HS-27A (cell line): ENCODE data around the gene PPP2R3B.
"Not testable (repeated sequence)": the region's sequence is repeated elsewhere in the genome, so short reads cannot be mapped to it uniquely, and the experiment has no call there.

ENCODE experiments used
- DNase-seq: peaks from one replicate; pipeline ENCODE4 v3.0.0-alpha.2; 2012; ENCODE audit warnings: low read depth, missing footprints

PPP2R3B gene

GRCh38 chrX:386768-387575, at the start of gene PPP2R3B:
Gene PPP2R3B (minus strand): TSS chrX:386907. CDS start chrX:386691, 216 bp downstream.
- peak; percentile 86 for DNase-seq

GRCh38 chrX:435536-436122, 48.9 kb upstream of the PPP2R3B start:
- no peak for DNase-seq

- no peak for DNase-seq
Observed at GRCh38 chrX:434946-435345, 48.2 kb upstream of the PPP2R3B start.

- DNase-seq = no peak
Observed at GRCh38 chrX:433771-434170, 47.1 kb upstream of the PPP2R3B start.

- not testable (repeated sequence) for DNase-seq
Observed at GRCh38 chrX:432666-433065, 46.0 kb upstream of the PPP2R3B start.

- DNase-seq = no peak
Observed at GRCh38 chrX:431492-432111, 44.9 kb upstream of the PPP2R3B start.

GRCh38 chrX:431056-431455, 44.3 kb upstream of the PPP2R3B start:
- no peak for DNase-seq

- DNase-seq = no peak
Observed at GRCh38 chrX:429266-429825, 42.6 kb upstream of the PPP2R3B start.

- DNase-seq = no peak
Observed at GRCh38 chrX:427812-428725, 41.4 kb upstream of the PPP2R3B start.

GRCh38 chrX:426881-427280, 40.2 kb upstream of the PPP2R3B start:
- DNase-seq = no peak

GRCh38 chrX:425056-425455, 38.3 kb upstream of the PPP2R3B start:
- no peak for DNase-seq

GRCh38 chrX:421646-422391, 35.1 kb upstream of the PPP2R3B start:
- no peak for DNase-seq

- no peak for DNase-seq
Observed at GRCh38 chrX:420496-421223, 34.0 kb upstream of the PPP2R3B start.

- DNase-seq = no peak
Observed at GRCh38 chrX:418927-419729, 32.4 kb upstream of the PPP2R3B start.

GRCh38 chrX:415498-415897, 28.8 kb upstream of the PPP2R3B start:
- DNase-seq = not testable (repeated sequence)

GRCh38 chrX:413322-414201, 26.9 kb upstream of the PPP2R3B start:
- DNase-seq = no peak

GRCh38 chrX:410296-410695, 23.6 kb upstream of the PPP2R3B start:
- no peak for DNase-seq

- no peak for DNase-seq
Observed at GRCh38 chrX:405149-405548, 18.4 kb upstream of the PPP2R3B start.

- no peak for DNase-seq
Observed at GRCh38 chrX:404656-405055, 17.9 kb upstream of the PPP2R3B start.
